SK-MEL-5 (cell line): Measurements from ENCODE around the gene CLIP2. TPM values are rescaled to one million over a fixed set of nuclear protein-coding genes. Genes with fewer than 3 reads are reported as not detected.
"Not testable (repeated sequence)": the region's sequence is repeated elsewhere in the genome, so short reads cannot be mapped to it uniquely, and the experiment has no call there.

ENCODE experiments used
- DNase-seq: peaks from one replicate; pipeline ENCODE4 v3.0.0-alpha.2; 2016; ENCODE audit warnings: low read depth, low spot score
- in situ Hi-C: cut with HindIII; loops from 2 replicates; pipeline ENCODE4 v1.10.0; 2016; ENCODE audit warnings: low sequenced_read_pairs, high pct_unique_total_duplicates, low pct_unique_long_range_greater_than_20kb
- total RNA-seq: library from RNA; depleted of rRNA; stranded (reverse); fragments of >200 nt; shearing (Covaris generic); gene quantifications from 2 replicates; pipeline ENCODE4 v1.2.3, GENCODE V29; 2014

The CLIP2 gene
- total RNA-seq, 1 experiment from 2014 or later = 9.2 TPM

GRCh38 chr7:74424291-74424880 is 135.2 kb downstream of the CLIP2 start:
- in situ Hi-C loops = no loop called here

DNA sequence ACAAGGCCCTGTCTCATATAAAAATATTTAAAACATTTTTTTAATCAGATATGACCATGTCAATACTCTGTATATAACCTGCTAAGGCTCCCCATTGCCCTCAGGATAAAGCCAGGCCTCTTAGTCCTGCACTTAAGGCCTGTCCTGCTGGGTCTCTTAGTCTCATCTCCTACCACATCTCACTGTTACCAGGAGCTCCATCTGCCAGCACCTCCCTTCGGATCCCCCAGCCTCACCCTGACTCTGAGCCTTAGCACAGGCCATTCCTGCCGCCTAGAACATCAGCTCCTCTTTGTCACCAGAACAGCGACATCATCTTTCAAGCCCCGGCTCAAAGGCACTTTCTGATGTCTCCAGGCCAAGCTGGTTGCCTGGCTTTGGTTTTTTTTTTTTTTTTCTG is 138.8 kb downstream of the CLIP2 start:
- in situ Hi-C loops = no loop called here
- DNase-seq = no peak

More at GRCh38 chr7:74424291-74424880, 135.2 kb downstream of the CLIP2 start:
- no peak for DNase-seq

DNA sequence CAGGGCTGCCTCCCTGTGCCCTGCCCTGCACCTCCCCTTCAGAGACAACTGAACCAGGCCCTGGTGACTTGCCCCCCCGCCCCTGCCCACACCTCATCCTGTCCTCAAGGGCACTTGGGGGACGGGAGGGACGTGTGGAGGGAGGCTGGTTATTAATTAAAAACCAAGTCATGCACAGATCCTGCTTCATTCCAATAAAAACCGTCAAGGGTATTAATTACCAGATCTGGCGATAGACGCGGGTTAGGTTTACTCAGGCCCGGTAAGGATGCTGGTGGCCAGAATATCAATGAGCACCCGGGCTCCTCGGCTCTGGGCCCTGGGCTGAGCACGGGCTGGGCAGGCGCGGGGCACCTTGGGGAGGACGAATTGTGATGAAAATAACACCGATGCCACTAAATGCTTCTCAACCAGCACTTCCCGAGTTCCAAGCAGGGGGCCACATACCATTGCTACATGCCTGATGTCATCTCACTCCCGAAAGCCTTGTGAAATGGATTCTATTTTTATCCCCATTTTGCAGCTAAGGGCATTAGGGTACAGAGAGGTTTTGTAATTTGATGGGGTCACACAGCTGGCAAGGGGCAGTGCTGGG is 140.0 kb downstream of the CLIP2 start:
- DNase-seq = no peak
- in situ Hi-C loops = no loop called here

DNA sequence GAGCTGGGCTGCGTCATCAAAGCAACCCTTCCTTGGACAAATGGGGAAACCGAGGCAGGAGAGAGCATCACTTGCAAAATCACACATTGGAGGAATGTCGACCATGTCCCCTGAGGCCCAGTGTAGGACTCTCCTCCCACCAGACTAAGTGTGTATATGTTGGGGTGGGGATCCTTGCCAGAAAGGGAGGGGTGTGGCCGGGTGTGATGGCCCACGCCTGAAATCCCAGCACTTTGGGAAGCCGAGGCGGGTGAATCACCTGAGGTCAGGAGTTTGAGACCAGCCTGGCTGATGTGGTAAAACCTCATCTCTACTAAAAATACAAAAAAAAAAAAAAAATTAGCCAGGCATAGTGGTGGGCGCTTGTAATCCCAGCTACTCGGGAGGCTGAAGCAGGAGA is 141.2 kb downstream of the CLIP2 start:
- DNase-seq, in situ Hi-C loops: not testable (repeated sequence)

GRCh38 chr7:74430961-74431466 is 141.8 kb downstream of the CLIP2 start:
- no peak for DNase-seq
- in situ Hi-C loops = no loop called here

DNA sequence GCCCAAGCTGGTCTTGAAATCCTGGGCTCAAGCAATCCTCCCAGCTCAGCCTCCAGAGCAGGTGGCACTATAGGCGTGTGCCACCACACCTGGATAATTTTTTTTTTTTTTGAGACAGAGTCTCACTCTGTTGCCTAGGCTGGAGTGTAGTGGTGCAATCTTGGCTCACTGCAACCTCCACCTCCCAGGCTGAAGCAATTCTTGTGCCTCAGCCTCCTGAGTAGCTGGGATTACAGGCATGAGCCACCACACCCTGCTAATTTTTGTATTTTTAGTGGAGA is 148.0 kb downstream of the CLIP2 start:
- DNase-seq, in situ Hi-C loops: not testable (repeated sequence)

- no peak for DNase-seq
- in situ Hi-C loops = no loop called here
Measured at GRCh38 chr7:74438327-74438726, 149.1 kb downstream of the CLIP2 start.

- DNase-seq = no peak
- in situ Hi-C loops = no loop called here
Measured at GRCh38 chr7:74439541-74439940, 150.3 kb downstream of the CLIP2 start.

DNA sequence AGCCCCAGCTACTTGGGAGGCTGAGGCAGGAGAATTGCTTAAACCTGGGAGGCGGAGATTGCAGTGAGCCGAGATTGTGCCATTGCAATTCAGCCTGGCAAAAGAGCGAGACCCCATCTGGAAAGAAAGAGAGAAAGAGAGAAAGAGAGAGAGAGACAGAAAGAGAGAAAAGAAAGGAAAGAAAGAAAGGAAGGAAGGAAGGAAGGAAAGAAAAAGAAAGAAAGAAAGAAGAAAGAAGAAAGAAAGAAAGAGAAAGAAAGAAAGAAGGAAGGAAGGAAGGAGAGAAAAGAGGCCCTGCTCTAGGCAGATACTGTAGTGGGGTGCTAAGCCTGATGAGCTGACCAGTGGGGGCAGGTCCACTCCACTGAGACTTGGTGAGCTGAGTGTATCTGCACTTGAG is 150.9 kb downstream of the CLIP2 start:
- DNase-seq, in situ Hi-C loops: not testable (repeated sequence)

- in situ Hi-C loops = no loop called here
- no peak for DNase-seq
Measured at GRCh38 chr7:74441801-74442200, 152.6 kb downstream of the CLIP2 start.

DNA sequence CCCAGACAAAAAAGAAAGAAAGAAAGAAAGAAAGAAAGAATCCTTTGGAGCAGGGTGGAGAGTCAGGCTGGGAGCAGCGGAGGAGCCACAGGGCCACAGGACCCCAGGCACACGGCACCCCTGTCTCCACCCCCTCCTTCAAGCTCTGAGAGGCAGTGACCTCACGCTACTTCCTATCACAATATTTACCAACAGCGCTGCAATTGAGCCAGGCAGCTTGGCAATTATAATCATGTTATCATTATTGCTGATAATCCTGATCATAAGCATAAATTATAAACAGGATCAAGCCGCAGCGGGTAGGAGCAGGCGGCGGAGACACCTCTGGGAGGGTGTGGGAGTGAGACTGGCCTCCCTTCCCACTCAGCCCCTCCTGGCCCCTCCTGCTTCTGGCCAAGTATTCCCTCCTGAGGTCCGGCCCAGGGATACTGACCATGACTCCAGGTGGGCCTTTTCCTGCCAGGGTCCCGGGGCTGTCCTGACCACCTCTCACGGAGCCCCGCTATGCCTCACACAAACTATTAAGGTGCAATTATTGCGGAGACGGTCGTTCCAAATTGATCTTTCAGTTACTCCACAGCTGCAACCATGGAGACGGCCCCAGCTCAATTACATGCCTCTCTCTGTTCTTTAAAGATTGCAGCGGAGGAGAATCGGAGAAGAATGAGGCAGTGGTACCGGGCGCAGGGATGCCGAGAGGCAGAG is 154.5 kb downstream of the CLIP2 start:
- DNase-seq = no peak
- in situ Hi-C loops = no loop called here

- no peak for DNase-seq
- in situ Hi-C loops = no loop called here
Measured at GRCh38 chr7:74449144-74449543, 159.9 kb downstream of the CLIP2 start.

DNA sequence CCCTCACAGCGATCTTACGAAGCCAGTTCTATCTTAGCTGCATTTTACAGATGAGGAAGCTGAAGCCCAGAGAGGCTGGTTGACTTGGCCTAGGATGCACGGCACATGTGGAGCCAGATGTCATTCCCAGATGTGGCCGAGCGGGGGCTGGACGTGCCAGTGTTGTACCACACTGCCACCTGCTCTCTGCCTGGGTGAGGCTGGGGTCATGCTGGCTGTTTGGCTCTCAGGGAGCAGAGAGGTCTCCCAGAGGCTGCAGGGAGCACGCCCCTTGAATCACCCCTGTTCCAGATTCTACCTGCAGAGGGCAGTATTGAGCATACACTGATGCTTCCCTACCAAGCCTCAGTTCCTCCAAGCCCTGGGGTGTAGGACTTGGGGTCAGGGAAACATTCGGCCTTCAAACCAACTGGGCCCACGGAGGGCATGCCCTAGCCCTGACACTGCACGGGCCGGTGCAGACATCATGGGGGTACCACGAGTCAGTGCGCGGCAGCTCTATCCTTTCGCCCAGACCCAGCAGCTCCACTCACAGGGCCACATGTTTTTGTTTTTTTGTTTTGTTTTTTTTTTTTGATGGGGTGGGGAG is 160.7 kb downstream of the CLIP2 start:
- peak; percentile 84 for DNase-seq
- in situ Hi-C loops = no loop called here

DNA sequence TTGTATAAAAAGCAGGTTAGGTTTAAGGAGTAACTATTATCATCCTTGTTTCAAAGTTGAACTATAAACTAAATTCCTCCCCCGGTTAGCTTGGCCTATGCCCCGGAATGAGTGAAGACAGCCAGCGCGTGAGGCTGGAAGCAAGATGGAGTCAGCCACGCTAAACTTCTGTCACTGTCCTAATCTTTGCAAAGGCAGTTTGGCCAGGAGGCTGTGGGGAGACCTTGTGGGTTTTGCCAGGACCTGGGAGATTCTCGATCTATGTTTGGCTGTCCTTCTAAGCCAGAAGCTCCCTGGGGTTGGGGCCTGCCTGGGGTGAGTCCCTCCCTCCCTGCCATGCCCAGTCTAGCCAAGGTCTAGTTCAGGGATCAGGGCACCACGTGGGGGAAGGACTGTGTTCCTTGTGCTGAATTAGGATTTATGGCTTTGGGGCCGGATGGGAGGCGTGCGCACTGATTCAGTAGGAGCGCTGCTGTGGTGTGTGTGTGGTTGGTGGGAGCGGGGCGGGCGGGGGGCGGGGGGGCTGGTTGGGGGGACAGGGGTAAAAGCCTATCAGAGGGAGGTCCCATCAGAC is 163.6 kb downstream of the CLIP2 start:
- in situ Hi-C loops = no loop called here
- DNase-seq = no peak

- in situ Hi-C loops = no loop called here
Measured at GRCh38 chr7:74453322-74454011, 164.3 kb downstream of the CLIP2 start, which contains the start of gene GTF2IRD1. Gene GTF2IRD1 (plus strand): TSS chr7:74453906. CDS start chr7:74508081, 54,175 bp downstream.

DNA sequence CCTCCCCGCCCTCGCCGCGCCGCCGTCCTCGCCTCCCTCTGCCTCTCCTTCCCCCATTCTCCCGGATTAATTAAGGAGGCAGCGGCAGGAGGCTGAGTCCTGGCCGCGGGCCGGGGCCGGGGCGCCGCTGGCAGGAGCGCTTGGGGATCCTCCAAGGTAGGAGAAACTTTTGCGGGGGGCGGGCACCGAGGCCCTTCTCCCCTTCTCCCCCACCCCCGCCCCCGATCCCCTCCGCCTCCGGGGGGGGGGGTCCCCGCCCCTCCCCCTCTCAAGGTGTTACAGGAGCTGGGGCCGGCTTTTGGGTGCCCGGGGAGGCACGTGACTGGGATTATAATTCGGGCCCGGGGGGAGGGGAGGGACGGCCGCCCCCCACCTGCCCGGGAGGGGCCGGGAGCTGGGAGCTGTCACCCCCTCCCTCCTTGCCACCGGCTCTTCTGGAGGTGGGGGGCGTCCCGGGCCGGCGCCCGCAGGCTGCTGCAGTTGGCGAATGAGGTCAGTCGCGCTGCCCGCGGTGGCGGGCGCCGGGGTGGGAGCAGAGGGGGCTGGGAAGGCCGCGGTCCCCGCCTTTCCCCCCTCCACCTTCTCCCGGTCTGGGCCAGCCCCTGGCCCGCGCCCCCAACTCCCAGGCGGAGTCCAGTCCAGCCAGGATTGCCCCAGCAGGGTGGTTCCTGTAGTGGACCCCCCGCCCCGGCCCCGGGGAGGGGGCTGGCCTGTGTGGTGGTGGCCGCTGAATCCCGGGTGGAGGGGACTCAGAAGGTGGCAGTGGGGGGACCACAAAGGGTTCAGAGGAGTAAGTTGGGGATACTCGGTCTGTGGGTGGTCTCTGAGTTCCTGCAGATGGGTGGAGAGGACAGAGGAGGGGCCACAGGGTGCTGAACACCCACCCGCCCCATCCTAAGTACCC is 165.1 kb downstream of the CLIP2 start:
- in situ Hi-C loops = no loop called here
- DNase-seq = no peak

More at GRCh38 chr7:74453322-74454011, 164.3 kb downstream of the CLIP2 start, which contains the start of gene GTF2IRD1:
- peak; percentile 79 for DNase-seq

DNA sequence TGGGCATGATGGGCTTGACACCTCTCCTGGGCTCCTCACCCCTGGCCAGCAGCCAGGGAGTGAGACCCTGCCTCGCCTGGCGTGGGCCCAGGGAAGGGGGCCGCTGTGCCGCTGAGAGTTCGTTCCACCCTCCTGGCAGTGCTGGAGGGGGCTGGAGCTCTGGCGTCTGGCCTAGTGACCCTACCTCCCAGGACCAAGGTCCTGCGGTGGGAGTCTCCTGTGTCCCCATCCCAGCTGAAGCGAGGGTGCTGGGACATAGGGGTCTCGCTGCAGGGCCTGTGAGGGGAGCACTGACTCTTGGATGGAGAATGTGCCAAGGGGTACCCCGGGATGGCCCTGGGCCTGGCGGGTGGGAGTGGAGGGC is 165.7 kb downstream of the CLIP2 start:
- in situ Hi-C loops = no loop called here
- no peak for DNase-seq
